GM18508 (cell line): ENCODE measurements around the gene INCA1.

ENCODE experiments used
- ATAC-seq: cut with Tn5 transposase; IDR thresholded peaks from one replicate; pipeline ENCODE4 v1.9.1; 2021; ENCODE audit warnings: moderate number of reproducible peaks; ENCODE audit not compliant: insufficient read depth, unreplicated experiment

The INCA1 gene

DNA sequence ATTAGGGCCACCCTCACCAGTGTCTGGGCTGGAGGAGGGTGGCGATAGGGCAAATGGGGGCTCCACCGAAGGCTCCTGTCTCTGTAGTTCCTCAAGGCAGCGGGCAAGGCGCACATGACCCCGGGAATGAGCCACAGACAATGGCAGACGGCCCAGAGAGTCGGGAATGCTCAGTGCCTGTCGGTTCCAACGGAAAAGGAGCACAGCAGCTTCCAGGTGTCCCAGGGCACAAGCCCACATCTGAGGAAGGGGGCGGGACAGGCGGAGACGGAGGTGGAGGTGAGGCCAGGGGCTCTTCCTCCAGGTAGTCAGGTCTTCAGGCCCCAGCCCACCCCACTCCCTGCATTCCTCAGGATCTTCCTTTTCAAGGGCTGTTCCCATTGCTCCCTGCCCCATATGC lies 24.6 kb downstream of the INCA1 start:
- ATAC-seq = no peak

DNA sequence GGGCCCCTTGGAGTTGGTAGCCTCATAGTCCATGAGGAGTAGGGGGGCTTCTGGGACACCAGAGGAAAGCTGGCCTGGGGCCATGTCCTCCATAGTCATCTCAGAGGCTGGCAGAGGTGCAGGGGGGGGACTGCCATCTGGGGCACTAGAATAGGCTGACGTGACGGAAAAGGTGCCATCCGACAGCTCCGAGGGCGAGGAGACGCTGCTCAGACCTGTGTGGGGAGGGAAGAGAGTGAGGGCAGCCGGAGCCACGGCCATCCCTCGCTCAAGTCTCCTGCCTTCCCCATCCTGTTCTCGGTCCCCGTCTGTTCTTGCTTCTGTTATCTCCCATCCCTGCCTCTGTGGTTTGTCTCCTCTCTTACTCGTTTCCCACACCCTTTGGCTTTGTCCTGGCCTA lies 25.0 kb downstream of the INCA1 start:
- no peak for ATAC-seq

DNA sequence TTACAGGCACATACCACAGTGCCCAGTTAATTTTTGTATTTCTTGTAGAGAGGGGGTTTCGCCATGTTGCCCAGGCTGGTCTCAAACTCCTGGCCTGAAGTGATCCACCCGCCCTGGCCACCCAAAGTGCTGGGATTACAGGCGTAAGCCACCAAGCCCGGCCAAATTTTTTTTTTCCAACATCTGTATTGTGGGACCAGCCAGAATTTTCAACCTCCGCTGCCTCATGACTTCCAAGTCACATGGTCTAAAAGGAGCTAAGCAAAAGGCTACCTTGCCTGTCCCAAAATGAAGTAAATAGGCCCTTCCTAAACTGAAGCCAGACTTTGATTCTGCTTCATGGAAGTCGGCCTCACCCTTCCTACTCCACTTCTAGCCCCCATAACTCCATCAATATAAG lies 25.5 kb downstream of the INCA1 start:
- no peak for ATAC-seq

DNA sequence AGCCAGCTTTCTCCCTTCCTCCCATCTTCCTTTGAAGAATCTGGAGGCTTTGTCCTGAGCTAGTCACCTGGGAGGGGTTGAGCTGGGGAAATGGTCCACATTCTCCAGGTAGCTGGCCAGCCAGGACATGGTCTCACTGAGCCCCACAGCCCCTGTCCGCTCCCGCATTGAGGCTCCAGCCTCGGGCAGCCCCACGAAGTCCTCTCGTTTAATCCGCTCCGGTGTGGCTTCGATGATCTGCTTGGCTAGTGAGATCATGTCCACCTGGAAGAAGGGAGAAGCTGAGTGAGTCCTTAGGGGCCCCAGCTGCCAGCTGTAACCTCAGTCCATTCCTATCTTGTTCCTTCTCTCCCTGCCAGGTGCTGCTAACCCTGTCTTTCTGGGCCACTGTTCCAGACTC lies 27.0 kb downstream of the INCA1 start:
- ATAC-seq = no peak

DNA sequence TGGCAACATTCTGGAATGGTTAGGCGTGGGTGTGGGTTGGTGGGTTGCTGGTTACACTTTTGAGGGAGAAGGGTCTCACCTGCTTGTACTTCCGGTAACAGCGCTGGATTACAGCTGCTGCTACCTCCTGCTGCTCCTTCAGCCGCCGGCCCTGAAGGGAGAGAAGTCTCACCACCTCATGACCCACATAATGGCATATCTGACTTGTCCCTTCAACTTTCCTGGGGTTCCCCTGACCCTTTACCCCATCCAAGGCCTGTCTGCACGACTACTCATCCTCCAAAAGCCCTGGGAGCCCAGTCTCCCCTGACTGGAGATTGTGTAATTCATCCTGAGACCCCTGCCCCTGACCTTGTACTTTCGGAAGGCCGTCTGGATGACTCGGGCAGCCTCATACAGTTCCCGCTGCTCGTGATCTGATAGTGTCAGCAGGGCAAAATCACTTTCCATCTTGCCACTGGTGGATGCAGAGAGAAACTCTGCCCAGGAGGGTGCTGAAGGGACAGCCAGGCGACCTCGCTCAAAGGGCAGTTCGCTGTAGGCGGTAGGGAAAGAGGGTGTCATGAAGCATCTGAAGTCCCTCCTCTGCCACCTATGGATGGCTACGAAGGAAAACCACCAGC lies 27.7 kb downstream of the INCA1 start:
- ATAC-seq = no peak

DNA sequence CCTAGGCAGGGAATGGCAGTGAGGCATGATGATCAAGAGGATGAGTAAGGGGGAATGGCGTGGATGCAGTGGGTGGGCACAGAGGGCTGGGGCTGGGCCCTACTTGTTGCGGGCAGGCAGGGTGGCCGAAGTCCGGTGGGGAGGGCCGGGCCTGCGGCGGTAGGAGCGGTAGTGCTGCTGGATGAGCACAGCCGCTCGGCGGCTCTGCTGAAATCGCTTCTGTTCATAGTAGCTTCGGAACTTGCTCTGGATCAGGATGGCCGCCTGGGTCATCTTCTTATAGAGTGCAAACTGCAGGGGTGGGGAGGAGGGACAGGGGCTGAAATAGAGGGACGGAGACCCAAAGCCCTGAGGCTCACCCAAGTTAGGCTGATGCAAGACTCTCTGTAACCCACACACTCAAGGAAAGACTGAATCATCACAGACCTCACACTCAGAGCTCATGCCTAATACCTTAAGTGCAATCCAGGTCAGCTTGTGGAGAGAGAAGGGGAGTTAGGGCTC lies 28.2 kb downstream of the INCA1 start:
- no peak for ATAC-seq

DNA sequence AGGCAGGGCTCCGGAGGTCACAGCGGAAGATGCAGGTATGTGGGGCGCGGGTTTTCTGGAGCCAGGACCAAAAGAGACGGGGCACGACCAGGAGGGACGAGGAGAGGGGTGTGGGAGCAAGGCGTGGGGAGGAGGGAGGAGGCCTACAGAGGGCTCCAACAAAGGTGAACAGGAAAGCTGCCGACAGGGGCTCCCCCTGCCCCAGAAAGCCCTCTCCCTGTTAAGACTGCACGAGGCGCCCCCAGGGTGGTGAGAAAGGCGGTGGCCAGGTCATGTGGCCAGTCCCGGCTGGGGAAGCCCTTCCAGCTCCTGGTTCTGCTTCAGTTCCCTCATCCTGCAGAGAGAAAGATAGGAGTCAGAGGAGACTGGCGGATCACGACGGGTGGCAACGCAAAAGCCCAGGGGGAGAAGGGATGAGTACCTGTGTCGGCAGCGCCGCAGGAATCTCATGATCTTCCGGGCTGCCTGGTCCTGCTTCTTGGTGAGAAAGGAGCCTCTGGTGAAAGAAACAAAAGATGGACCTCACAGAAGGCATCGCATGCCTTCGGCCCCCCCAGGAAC lies 28.8 kb downstream of the INCA1 start:
- no peak for ATAC-seq

DNA sequence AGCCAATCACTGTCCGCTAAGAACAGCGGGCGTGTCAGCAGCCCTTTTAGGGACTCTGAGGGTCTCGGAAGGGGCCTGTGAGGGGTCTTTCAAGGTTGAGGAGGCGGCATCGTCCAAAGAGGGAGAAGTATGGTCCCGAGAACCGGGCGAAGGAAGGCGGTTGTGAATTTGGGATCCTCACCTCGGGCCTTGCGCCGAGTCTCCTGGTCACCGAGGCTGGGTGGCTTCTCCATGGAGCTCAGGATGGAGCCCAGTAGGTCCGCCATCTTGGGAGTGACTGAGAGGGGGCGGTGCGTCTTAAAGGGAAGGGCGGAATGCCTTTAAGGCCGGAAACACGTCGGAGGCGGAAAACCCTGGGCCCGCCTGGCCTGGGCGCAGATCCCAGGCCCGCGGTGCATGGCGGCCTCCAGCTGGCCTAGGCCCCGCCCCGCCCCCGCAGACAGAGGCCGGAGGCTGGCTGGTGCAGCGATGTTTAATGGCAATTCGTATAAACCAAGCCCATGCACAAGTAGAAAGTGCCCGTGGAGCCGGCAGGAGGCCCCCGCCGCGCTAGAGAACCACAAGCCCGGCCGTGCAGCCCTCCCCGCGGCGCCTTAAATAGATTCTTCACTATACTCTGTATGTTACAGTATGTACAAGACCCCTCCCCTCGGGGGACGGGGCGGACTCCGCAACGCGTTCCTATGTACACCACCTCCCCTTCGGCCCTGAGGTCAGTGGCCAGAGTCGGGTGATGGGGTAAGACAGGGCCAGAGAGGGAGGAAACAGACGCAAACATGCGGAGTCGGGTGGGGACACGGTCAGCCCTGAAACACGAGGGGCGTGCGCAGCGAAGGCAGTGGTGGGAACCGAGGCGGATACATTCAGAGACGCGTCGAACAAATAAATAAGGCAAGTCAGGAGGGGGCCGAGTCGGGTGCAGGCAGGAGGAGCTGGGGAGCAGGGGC lies 29.5 kb downstream of the INCA1 start, which contains the start of gene SPAG7:
Gene SPAG7, minus strand, starts transcription at position 279 of the 947 bp plus-strand sequence. Its CDS starts 13 bp downstream, at position 266.
- peak; percentile 32 for ATAC-seq

DNA sequence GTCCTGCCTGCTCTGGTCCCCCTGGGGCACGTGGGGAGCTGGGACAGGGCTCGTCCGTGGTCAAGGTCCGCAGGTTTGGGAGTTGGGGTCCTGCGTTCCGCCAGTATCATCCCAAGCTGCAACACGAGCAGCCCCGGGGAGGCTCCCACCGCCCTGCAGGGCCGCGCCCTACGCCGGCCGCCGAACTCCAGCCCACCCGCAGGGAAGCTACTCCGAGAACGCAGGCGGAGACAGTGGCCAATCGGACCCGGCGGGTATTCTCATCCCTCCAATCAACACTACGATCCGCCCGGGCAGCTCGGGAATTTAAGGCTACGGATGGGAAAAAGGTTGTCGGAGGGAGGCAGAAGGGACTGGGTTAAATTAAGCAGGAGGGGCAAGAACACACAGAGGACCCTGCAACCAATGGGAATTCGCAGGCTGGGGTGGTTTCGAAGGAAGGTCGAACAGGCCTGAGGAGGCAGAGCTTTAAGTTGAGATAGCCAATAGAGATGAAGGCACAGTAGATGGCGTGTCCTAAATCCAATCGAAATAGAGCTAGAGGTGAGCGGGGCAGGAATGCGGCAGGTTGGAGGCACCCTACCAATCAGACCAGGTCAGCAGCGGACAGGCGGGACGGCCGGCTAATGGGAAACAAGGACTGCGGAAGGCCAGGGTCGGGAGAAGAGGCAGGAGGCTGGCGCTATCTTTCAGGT lies 30.3 kb downstream of the INCA1 start:
- peak; percentile 67 for ATAC-seq

DNA sequence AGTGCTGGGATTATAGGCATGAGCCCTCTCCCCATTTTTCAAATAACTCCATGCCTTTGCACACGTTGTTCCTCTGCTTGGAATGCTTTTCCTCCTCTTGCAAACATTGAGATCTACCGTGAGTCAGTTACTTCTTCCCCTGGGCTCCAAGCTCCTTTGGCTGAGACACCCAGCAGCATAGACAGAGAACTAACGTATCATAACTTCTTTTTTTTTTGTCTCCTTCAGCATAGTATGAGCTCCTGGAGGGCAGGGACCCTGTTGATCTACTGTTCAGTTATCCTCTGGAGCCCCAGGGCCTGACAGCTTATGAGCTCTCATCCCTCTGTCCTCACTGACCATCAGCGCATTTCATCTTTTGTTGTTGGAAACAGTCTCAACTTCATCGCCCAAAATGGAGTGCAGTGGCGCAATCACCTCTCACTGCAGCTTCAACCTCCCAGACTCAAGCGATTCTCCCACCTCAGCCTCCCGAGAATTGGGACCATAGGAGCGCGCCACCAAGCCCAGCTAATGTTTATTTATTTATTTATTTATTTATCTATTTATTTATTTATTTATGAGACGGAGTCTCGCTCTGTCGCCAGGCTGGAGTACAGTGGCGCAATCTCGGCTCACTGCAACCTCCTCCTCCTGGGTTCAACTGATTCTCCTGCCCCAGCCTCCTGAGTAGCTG lies 31.9 kb downstream of the INCA1 start:
- ATAC-seq = no peak

DNA sequence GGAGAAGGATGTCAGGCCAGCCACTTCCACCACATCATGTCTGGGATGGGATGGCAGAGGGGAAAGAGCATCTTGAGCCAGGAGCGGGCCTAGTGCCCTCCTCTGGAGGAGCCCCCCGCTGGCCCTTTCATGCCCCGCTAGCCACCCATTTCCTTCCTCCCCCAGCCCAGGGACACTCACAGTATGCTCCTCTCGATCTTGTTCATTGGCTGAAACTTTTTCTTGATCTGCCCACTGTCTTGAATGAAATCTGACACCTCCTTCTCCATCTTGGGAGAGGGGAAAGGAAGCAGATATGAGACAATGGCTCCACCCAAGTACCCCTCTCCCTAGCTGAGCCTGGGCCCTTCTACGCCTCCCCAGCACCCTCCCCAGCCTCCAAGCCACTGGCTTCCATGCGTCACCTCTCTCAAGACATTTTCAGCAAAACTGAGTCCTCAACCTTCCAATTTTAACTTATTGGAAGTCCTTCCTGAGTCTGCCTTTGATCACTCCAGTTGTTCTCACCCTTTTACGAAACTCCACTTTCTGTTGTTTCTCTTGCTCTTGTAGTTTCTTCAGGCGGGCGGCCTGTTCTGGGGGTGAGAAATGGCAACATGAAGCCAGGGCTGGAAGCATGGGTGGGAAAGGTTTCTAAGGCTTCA lies 36.9 kb downstream of the INCA1 start:
- ATAC-seq = no peak

DNA sequence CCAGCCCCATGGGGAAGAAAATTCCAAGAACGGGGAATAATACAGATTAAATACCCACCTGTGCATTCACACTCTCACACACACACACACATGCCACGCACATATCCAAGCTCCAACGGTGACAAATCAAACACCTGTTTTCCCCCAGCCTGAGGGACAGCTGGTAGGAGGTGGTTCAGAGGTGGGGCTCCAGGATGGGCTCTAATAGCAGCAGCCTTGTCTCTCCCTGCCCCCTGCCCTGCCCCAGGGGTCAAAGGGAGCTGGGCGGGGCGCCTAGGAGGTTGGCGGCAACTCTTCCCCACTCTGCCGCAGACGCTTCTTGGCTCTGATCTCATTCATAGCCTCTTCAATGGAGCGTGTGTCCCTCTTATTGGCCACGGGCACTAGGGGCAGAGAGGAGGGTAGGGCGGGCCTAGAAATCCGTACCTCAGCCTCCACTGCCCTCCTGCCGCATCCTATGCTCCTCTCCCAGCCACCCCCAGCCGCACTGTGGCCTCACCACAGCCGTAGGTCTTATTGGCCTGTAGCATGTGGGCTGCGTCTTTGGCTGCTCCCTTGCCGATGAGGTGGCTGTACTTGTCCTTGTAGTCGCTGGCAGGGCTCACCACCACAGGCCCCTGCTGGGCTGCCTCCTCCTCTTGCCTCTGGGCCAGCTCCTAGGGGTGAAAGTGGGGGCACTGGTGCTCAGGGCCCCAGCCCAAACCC lies 37.9 kb downstream of the INCA1 start:
- ATAC-seq = no peak

DNA sequence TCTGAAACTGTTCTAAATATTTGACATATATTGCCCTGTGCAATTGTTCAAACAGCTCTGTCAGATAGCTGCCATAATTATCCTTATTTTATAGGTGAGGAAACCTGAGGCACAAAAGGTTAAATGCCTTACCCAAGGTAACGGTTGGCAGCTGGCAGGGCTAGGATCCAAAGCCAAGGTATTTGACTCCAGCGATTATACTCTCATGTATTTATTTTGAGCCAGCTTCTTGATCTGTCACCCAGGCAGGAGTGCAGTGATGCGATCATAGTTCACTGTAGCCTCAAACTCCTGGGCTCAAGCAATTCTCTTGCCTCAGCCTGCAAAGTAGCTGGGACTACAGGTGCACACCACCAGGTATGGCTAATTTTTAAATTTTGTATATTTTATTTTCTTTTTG lies 39.2 kb downstream of the INCA1 start:
- no peak for ATAC-seq

DNA sequence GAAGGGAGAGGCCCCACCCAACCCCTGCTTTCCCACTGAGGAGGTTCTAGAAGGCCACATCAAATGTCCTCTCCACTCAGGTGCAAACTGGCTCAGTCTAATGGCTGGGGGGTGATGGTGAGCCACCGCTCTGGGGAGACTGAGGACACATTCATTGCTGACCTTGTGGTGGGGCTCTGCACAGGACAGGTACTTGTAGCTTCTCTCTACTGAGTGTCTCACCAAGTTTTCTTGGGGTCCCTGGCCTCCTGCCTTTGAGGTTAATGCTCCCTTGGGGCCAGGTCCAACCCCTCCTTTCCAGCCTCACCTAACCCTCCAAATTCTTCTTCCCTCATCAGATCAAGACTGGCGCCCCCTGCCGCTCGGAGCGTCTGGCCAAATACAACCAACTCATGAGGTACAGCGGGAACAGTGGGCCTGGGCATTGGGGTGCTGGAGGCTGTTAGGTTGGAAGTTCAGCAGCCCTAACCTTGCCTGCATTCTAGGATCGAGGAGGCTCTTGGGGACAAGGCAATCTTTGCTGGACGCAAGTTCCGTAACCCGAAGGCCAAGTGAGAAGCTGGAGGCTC lies 40.7 kb downstream of the INCA1 start:
- ATAC-seq = no peak

DNA sequence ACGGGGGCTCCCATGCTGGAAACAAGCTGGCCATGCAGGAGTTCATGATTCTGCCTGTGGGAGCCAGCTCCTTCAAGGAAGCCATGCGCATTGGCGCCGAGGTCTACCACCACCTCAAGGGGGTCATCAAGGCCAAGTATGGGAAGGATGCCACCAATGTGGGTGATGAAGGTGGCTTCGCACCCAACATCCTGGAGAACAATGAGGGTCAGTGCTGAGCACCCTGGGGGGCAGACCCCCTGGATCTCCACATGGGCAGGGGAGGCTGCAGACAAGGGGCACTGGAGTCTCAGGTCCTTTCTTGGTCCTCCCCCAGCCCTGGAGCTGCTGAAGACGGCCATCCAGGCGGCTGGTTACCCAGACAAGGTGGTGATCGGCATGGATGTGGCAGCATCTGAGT lies 42.2 kb downstream of the INCA1 start:
- no peak for ATAC-seq

DNA sequence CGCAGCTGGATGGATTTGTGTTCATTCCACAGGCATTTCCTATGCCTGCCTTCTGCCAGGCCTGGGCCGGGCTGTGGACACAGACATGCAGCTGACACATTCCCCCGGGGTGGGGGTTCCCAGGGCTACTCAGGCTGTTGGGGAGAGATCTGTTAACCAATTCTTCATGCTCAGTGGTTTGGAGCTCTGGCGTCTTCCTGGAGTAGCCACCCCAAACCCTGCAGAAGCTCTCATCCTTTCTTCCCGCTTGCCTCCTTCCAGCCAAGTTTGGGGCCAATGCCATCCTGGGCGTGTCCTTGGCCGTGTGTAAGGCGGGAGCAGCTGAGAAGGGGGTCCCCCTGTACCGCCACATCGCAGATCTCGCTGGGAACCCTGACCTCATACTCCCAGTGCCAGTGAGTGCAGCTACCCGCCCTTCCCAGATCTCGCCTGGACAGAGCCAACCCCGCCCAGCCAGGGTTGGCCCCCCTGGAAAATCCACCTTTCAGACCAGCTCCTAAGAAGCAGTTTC lies 43.8 kb downstream of the INCA1 start:
- ATAC-seq = no peak

DNA sequence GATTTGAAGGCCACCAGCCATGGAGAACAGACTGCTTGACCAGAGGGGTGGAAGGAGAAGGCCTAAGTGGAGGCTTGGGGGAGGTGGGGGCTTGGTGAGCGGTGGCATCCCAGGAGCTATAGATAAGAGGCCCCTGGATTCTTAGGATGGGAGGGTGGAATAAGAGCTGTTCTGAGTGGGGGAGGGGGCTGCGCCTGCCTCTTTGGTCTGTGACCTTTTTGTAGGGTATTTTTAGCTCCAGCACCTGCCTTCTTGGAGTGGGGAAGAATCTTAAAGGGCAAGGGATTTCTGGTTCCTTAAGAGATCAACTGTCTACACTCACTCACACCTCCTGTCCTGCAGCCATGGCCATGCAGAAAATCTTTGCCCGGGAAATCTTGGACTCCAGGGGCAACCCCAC lies 45.8 kb downstream of the INCA1 start:
- ATAC-seq = no peak

DNA sequence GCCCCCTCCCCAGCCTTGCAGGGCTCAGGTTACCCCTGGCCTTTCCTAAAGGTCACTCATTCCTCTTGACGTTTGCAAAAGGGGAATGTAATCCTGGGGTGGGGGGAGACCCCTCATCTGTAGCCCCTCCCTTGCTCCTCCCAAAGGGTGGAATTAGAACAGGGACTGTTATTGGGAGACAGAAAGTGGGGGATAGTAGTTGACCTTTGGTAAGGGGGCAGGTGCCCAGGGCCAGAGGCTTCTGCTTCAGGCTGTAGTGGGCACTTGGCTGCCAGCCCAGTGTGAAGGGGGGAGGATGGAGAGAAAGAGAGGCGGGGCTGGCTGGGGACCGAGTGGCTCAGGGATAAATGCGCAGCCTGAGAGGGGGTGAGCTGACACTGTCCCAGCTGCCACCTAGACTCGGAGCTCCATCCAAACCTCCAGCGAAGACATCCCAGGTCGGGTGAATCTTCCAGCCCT lies 46.5 kb downstream of the INCA1 start, which contains the start of gene ENO3:
Gene ENO3, plus strand, starts transcription at position 374 of the 459 bp plus-strand sequence. CDS start 711 bp downstream, outside the sequence.
- no peak for ATAC-seq
